ENCODE data around the gene RASGRF2.

DNA sequence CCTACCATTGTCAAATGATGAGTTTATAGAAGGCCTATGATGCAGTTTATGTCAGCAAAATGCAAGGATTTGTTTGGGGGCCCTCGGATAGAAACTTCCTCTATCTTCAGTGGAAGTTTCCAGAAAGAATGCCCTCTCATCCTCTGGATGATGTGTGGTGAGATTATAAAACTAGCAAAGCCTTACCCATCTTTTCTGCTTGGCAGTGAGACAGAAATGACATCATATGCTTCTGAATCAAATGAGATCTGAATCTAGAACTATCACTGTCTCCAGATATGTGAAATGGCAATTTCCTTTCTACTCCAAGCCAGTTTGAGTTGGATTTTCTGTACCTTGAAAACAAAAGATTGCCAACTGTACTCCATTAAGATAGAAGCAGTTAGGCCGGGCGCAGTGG is 212.5 kb downstream of the RASGRF2 start:
- TF ChIP-seq, protein P1, sequence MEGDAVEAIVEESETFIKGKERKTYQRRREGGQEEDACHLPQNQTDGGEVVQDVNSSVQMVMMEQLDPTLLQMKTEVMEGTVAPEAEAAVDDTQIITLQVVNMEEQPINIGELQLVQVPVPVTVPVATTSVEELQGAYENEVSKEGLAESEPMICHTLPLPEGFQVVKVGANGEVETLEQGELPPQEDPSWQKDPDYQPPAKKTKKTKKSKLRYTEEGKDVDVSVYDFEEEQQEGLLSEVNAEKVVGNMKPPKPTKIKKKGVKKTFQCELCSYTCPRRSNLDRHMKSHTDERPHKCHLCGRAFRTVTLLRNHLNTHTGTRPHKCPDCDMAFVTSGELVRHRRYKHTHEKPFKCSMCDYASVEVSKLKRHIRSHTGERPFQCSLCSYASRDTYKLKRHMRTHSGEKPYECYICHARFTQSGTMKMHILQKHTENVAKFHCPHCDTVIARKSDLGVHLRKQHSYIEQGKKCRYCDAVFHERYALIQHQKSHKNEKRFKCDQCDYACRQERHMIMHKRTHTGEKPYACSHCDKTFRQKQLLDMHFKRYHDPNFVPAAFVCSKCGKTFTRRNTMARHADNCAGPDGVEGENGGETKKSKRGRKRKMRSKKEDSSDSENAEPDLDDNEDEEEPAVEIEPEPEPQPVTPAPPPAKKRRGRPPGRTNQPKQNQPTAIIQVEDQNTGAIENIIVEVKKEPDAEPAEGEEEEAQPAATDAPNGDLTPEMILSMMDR (conservative IDR thresholded peaks at IDR 0.05; ENCODE audit: low read depth, low read length), result no peak
- TF ChIP-seq EZH2 (IDR thresholded peaks at IDR 0.05; ENCODE audit: low read length, unreplicated experiment) (no peak), EZH2phosphoT487 (IDR thresholded peaks at IDR 0.05; ENCODE audit: borderline replicate concordance, low read length) (no peak)

Data from PC-3 (cell line).